ENCODE data around the gene RGP1. TPM values are rescaled to one million over a fixed set of nuclear protein-coding genes. Genes with fewer than 3 reads are reported as not detected.

The RGP1 gene
- total RNA-seq, 1 donor from 2014 or later: 9.0 TPM

DNA sequence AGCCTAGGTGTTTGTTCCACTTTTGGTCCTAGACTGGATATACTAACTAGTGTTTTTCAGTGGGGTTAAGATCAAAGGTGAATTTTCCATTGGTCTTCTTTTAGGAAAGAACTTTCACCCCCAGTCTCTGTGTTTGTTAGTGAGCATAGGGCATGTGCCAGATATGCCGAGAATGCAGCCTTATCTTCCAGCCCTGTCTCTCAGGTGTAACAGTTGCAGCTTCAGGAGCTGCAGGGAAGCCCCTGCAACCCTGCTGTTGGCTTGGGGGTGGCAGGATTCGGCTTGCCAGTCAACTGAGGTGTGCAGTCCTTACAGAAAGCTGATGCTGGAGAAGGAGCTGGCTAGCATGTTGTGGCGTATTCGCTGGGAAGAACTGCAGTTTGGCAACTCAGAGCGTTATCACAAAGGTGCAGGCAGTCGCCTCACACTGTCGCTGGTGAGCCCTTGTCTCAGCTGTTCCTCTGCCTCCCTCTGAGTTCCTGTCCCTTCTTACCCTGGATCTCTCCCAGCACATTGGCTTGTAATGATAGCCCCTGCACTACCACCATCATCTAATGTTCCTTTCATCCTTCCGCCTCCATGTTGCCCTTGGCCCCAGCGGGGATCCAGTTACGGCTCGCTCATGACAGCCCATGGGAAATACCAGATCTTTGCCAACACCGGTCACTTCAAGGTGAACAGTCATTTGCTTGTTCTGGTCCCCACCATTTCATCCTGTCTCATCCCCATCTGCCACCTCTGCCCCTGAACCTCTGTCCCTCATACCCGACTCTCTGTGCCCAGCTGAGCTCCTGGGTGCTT lies 52.4 kb downstream of the RGP1 start:
- DNase-seq (ENCODE audit: low read depth in 2 of 2): no peak

DNA sequence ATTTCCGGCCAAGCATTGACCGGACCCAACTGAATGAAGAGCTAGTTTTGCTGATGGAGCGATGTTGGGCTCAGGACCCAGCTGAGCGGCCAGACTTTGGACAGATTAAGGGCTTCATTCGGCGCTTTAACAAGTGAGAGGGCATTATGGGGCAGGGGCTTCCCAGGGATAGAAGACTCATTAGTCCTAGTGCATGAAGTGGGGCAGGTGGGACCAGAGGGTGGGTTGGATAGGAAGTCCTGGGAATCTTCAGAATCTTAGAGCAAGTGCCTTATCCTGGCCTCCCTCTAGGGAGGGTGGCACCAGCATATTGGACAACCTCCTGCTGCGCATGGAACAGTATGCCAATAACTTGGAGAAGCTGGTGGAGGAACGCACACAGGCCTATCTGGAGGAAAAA lies 57.0 kb downstream of the RGP1 start:
- no peak for DNase-seq (ENCODE audit: low read depth in 2 of 2)

Other genes starting within 250 kb of the RGP1 start
- gene TESK1, start 144.0 kb upstream of the RGP1 start, total RNA-seq: 3.1 and 5.8 TPM in 2 replicates
- 0.13 TPM in 1 of 2 replicates, not detected in the other for gene CD72, start 130.9 kb upstream of the RGP1 start, total RNA-seq
- not detected in 2 replicates for gene SIT1, start 98.4 kb upstream of the RGP1 start, total RNA-seq
- gene RMRP, start 91.3 kb upstream of the RGP1 start, total RNA-seq: 194,626 and 272,621 TPM in 2 replicates
- 7.7 and 10.9 TPM in 2 replicates for gene CCDC107, start 91.0 kb upstream of the RGP1 start, total RNA-seq
- gene ARHGEF39, start 84.1 kb upstream of the RGP1 start, total RNA-seq: 0.51 and 1.0 TPM in 2 replicates
- gene CA9, start 75.4 kb upstream of the RGP1 start, total RNA-seq: 0.13 TPM in 2 replicates
- 4.4 and 6.2 TPM in 2 replicates for gene TPM2, start 59.4 kb upstream of the RGP1 start, total RNA-seq
- 230 and 315 TPM in 2 replicates for gene TLN1, start 17.1 kb upstream of the RGP1 start, total RNA-seq
- 35.5 and 39.9 TPM in 2 replicates for gene CREB3, start 16.6 kb upstream of the RGP1 start, total RNA-seq
- 66.6 and 78.1 TPM in 2 replicates for gene GBA2, start 59 bp upstream of the RGP1 start, total RNA-seq
- 142 and 187 TPM in 2 replicates for gene MSMP, start 5.0 kb downstream of the RGP1 start, total RNA-seq
- gene NPR2, start 42.3 kb downstream of the RGP1 start, total RNA-seq: 1.1 and 1.5 TPM in 2 replicates
- gene SPAG8, start 63.0 kb downstream of the RGP1 start, total RNA-seq: not detected in 2 replicates
- 4.4 and 9.9 TPM in 2 replicates for gene HINT2, start 65.8 kb downstream of the RGP1 start, total RNA-seq
- not detected in 2 replicates for gene FAM221B, start 79.4 kb downstream of the RGP1 start, total RNA-seq
- gene TMEM8B, start 79.9 kb downstream of the RGP1 start, total RNA-seq: 0.13 and 0.25 TPM in 2 replicates
- not detected in 2 replicates for gene OR13J1, start 121.1 kb downstream of the RGP1 start, total RNA-seq
- 2.6 and 3.3 TPM in 2 replicates for gene HRCT1, start 156.9 kb downstream of the RGP1 start, total RNA-seq
- gene SPAAR, start 160.2 kb downstream of the RGP1 start, total RNA-seq: 0.76 and 2.8 TPM in 2 replicates
- gene OR2S2, start 208.9 kb downstream of the RGP1 start, total RNA-seq: not detected in 2 replicates

All from dermis microvascular lymphatic vessel endothelial cell (primary cell).